Fibroblast of upper back skin (primary cell): ENCODE data around the gene FRMD4B.
A peak's percentile ranks its signal among the peaks of the same experiment; 100 is the strongest.

Experiments
- DNase-seq: peaks from one replicate; pipeline ENCODE4 v3.0.0-alpha.2; 2013

The FRMD4B gene

DNA sequence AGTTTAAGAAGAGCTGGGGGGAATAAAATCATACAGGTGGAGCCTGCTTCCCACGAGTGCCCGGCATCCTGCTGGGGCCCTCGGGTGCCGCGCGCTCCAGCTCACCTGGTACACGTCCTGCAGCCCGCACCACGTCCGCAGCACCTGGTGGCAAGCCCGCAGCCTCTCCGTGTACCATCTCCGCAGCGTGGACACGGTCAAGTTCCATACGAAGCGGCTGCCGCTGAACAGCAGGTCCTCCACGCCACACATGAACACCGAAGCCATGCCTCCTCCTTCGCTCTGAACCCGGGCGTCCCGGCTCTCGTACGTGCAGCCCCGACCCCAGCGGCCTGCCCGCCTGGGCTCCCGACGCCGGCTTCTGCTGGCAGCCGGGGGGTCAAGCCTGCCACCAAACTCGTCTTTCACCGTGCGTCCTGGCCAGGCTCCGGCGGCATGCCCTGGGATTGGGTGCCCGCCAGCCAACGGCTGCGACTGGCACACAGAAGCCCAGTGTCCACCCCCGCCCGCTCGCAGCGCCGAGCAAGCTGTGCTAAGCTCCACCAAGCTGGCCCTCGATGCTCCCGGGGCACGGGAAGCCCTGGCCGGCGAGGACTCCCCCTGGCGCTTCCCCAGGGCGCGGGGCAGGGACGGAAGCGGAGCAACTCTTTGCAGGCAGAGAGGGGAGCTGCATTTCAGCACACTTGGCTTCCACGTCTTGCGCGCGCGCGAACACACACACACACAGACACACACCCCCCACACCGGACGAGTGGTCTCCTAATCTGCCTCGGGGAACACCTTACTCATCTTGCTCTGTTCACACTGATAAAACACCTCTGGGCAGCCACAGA, at the start of gene FRMD4B:
TSS of gene FRMD4B (minus strand) at position 366 of the 833 bp plus-strand sequence. CDS start at position 267, 99 bp downstream.
- DNase-seq = peak; percentile 28

DNA sequence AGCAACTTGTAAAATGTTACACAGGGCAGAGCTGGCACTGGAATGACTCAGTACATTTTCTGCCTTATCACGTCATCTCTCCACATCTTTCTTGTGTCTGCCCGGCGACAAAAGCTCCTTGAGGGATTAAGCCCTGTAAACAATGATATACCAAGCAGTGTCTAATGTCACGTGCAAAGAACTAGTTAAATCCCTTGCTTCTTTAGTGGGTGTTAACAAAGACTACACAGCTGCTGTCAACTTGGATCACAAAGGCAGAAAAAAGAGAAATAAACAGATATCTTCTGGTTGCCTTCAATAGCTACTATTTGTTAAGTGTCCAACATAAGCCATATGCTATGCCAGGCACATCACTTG, 48.1 kb upstream of the FRMD4B start:
- peak; percentile 29 for DNase-seq

DNA sequence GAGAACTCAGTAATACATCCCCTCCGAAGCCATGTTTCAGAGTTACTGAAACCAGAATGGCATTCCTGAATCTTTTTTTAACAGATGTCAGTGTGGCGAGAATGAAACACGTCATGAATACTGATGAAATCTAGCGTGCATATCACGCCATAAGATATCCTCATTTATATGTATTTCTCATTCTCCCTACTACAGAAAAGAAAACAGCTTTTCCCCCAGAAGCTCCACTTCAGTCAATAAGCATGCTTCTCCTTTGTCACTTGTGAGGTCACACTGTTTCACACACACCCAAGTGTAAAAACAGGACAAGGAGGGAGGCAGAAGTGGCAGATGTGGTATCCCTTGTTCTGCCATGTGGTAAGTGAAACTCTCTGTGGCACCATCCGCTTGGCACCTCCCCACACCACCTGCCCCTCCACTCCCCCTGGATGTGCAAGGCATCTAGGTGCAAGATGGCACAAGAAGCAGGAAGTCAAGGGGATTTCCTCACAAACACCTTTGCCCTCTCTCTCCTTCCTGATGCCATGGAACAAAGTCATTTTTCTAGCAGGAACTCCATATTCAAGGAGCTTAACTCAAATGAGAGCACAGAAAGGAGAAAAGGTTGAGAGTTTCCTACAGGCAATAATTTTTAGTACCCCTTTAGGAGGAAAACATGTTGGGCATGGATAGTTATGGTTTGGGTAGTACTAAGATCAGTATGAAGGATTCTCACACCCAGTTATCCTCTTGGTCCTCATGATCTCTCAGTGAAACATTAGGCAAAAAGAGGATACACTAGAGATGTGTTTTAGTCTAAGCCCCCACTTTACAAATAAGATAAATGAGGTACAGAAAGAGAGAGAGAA, 47.5 kb upstream of the FRMD4B start:
- DNase-seq = peak; percentile 62

DNA sequence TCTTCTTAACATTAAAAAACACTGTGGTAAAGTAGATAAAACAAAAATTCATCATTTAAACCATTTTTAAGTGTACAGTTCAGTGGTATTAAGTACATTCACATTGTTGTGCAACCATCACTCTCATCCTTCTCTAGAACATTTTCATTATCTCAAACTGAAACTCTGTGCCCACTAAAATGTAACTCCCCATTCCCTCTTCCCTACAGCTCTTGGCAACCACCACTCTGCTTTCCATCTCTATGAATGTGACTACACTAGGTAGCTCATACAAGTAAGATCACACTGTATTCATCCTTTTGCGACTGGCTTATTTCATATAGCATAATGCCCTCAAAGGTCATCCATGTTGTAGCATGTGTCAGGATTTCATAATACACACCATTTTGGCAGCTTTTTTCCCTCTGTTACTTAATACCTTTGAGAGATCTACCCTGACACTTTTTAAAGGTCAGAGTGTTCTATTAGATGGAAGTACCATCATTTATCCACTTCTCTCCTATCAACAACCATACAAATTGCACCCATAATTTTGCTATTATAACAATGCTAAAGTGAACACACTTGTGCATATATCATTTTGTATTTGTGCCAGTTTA, 42.9 kb upstream of the FRMD4B start:
- DNase-seq = no peak

DNA sequence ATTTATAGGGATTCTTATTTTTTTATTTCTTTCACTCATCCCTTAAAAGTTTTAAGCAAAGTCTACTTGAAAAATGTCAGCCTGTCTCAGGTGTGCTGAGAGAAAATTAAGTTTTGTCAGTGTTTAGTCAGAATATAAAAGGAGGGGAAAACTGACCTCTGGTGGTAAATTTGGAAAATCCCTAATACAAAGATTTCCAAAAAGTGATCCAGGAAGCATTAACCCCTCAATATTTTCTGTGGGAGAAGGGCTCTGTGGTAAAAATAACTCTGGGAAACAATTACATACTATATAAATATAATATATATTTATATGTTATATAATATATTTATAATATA, 41.0 kb upstream of the FRMD4B start:
- DNase-seq = no peak

DNA sequence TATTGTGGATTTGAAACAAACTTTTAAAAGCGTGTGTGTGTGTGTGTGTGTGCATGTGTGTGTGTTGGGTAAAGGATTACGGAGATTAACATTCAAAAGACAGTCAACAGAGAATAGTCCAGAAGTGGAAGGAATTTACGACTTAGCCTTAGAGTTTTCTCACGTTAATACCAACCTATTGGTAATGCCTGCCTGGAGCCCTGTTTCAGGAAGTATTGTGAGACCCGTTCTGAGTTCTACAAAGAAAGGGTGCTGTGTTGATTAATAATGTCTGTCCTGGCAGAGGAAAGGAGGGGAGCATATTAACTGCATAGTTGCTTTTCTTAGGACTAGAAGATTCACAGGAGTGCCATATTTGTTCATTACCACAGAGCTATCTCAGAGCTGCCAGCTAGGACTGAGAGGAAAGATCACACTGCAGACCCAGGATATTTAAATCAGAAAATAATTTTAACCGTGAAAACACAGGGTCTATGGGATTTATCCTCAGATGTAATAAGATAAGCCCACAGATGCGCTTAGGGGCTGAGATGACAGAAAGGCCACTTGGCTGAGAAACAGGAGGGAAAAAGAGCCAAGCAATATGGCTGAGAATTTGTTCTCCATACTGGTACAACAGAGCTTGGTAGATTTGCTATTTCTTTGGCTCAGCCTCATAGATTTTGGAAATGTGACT, 40.5 kb upstream of the FRMD4B start:
- DNase-seq = no peak

DNA sequence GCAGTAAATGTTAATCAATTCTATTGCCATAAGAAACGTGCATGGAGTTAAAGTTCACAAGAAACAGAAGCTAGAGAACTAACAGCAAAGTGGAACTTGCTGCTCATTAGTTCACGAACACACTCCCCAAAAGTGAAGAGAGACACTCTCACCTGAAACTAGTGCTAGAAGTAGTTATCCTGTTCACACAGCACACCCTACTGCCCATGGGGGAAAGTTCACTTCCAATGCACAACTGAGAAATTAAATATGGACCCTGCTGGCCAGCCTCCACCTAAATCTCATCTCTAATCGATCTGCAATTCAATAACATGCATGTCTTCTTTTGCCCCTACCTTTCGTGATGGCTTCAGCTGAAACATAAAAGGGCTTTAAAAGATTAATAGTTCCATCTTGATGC, 39.4 kb upstream of the FRMD4B start:
- peak; percentile 41 for DNase-seq

DNA sequence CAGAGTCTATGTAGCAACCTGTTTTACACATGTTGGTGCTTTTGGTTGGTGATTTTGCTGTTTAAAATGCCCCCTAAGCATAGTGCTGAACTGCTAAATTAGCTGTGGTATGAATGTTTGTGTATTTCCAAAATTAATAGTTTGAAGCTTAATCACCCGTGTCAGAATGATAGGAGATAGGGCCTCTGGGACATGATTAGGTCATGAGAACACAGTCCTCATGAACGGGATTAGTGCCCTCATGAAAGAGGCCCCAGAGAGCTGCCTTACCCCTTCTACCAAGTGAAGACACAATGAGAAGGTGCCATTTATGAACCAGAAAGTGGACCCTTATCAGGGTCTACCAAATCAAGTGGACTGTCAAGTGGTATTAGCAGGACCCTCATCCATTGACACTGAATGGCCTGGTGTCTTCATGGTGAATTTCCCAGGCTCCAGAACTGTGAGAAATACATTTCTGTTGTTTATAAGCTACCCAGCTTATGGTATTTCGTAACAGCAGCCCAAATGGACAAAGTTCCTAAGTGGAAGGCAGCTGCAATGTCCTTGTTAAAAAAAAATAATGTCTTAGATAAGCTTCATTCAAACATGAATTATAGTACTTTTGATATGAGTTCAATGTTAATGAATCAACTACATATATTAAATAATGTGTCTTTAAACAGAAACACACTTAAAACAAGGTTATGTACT, 37.7 kb upstream of the FRMD4B start:
- no peak for DNase-seq

DNA sequence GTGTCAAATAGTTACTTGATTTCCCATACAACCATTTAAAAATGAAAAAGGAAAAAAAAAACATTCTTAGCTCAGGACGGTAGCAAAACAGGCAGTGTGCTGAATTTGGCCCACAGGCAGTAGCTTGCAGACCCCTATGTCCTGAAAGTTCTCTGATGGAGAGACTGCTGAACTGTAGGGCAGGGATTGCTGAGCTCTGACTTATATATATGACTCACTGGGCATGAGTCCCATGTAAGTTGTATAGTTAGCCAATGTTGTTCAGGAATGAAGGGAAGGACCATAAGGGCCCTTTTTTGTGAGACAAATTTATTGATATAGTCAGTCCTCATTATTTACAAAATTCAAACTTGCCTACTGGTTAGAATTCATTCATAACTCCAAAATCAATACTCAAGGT, 36.9 kb upstream of the FRMD4B start:
- peak; percentile 83 for DNase-seq

DNA sequence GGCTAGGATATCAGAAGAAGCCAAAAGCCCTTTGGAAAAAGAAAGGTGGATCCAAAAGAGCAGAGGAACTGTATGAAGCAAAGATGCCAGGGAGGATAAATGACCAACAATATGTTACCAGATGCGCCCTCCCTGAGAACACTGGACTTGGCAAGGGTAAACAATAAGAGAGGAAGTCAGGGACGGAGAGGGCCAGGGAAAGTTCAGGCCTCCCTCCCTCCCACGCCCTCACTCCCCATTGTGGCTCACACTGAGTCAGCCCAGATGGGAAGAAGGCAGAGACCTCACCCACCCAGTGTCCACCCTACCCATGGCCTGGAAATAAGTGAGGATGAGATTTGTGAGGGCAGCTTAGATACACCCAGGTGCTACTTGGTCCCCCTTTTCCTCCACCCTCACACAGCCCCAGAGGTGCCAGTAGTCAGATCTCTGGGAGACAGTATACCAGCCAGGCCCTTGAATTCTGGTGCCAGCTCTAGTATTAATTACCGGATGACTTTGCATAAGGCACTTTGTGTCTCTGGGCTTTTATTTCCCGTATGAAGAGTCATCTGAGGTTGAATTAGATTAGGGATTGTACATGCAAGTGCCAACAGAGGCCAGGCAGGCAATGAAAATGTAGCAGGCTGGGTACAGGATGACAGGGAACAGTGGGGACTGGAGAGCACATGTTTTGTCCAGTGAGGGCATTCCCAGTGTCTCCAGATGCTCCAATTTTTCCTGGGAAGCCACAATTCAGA, 35.1 kb upstream of the FRMD4B start:
- DNase-seq = no peak

DNA sequence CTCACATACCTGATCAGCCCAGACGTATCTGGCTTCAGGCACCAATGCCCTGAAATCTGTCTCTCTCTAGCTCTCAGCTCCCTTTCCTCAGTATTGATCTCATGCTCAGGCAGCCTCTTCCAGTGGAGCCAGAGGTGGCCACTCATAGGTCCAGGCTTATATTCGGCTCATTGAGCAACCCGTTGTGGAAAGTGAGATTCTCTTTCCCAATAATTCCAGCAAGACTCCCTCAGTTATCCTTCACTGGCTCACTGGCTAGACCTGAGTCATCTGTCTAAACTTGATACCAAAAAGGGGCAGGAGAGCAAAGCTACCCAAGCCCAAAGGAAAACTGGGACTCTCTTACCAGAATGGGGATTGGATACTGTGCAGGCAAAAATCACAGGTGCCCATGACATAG, 33.4 kb upstream of the FRMD4B start:
- DNase-seq = no peak

DNA sequence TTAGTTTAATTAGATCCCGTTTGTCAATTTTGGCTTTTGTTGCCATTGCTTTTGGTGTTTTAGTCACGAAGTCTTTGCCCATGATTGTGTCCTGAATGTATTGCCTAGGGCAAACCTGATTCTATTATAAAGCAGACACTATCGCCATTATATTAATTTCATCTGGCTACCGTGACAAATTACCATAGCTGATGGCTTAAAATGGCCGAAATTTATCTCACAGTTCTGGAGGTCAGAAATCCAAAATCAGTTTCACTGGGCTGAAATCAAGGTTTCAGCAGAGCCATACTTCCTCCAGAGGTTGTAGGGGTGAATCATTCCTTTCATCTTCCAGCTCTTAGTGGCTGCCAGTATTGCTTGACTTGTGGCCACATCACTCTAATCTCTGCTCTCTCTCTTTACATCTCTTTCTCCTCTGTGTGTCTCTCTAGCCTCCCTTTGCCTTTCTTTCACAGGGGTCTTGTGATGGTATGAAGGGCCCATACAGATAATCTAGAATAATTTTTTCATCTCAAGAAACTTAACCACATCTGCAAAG, 31.7 kb upstream of the FRMD4B start:
- DNase-seq = no peak

DNA sequence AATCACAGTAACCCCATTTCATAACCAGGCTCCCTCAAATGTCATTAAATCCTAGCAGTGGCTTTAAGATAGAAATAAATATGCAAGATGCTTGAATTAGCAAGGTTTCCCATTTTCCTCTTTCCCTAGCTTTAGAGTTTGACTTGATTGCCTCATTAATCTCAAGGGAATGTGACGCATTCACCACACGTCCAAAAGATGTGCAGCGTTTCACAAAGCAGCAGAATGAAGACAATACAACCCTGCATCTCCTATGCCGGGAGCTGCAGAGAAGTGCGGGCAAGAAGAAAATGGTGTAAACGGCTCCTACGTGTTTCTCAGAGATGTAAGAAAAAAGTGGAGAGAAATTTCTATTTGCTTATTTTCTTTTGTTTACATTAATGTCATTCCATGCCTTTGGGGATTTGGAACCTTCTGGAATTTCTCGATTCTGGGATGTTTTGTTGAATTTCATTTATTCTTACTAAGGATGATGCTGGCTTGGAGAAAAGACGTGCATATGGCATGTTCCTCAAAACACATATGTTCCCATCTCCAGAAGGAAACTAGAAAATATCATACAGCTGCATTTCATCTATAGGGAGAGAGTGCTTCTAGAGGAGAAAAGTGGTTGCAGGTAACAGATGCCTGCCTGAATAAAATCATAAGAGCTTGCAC, 27.8 kb upstream of the FRMD4B start:
- peak; percentile 27 for DNase-seq

DNA sequence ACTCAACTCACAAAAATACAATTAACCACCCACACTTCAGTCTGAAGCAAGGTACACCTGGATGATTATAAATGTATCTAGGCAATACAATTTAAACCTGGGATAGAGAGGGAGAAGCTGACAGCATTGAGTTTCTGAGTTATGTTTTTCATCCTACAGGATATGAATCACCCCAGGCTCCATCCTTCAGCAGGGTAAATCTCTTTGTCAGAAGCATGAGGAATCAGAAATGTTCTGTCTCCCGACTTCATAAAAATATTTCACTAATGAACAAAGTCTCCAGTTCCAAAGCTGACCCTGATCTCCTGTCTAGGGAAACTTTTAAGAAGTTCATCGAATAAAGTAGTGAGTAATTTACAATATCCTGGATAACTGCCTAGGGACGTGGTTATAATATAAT, 25.5 kb upstream of the FRMD4B start:
- DNase-seq = peak; percentile 87

DNA sequence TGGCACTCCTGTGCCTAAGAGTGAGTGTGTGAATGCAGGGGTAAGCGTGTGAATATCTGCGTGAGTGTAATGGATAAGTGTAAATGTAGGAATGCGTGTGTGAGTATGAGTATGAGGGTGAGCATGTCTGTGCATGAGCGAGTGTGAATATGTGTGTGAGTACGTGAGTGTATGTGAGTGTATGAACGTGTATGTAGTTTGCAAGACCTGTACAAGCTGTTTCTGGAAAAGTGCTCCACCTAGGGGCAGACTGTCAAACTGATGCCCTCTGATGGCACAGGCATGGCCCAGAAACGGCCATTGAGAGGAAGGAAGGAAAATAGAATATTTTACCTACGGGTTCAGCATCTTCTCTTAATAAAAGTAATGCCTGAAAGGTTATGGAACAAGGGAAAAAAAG, 24.4 kb upstream of the FRMD4B start:
- peak; percentile 67 for DNase-seq

DNA sequence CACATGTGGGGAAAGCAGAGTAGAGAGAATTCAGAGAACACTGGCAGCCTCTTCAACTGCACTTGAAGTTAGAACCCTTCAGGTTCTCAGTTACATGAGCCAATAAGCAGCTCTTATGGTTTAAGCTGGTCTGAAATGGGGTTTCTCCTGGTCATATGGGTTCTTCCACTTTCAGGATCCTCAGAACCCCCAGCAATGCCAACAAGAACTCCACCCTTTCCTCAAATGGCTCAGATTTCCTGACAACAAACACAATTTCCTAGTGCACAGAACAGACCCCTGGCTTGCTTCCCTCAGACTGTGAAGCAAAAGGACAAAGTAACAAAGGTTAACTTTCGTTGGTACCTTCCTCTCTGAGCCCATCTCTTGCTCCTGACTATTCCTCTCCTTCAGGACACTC, 23.9 kb upstream of the FRMD4B start:
- no peak for DNase-seq

DNA sequence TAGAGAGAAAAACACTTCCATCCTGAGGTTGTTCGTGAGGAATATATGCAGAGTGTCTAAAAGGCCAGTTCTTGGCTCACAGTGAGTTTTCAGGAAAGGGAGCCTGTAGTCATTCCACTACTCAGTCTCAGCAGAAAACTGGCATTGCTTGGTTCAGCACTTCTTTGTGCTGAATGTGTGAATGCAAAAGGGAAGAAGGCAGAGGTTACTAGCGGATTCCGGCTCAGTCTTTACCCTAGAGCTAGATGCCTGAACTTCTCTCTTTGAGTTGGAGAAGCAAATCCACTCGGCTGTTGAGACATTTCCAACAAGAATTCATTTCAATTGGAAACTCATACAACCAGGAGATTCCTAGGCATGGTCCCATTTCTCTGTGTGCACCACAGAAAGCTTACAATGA, 23.1 kb upstream of the FRMD4B start:
- DNase-seq = no peak

DNA sequence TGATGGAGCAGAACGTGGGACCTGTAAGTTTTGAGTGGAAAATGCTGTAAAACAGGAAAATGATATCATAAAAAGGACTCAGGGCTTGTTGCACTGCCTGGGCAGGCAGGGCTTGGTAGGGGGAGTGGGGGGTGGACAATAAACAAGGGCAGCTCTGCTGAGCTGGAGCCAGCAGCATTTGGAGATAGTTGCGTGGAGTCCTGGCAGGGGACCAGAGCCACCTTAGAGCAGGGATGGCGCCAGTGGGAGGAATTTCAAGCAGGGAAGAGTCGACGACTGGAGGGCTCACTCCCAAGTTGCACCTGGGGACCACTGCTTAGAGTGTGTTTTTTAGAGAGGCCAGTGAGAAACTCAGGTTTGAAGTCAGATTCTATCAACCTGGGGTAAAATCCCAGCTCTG, 22.7 kb upstream of the FRMD4B start:
- DNase-seq = no peak

DNA sequence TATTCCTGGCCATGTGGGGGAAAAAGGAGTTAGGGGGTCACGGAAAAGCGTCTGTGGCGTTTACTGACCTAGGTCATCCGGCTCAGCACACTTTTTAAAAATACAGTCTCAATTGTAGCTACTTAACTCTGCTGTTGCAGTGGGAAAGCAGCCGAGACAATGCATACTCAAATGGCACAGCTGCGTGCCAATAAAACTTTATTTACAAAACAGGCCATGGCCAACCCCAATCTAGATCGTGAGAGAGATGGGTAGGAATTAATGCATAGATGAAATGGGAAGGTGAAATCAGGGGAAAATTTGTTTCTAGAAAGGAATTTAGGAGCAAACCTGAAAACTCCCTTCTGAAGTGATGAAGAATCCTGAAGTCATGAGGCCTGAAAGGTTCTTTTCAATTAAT, 22.0 kb upstream of the FRMD4B start:
- no peak for DNase-seq

DNA sequence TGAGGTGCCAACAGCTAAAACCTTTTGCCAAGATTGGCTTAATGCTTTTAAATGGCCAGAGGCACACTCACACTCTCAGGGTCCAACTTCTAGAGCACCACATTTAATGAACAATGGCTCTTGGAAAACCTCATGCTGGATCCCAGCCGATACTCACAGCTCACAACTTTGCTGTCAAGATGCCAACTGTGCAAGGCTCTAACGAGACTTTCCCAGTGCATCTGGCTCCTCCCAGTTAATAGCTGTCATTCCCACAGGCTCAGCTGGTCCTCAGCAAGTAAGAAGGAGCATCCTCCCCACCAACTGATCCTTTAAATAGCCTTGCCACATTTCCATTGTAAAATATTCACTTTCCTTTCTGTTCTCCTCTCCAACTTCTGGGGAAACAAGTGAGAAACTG, 20.3 kb upstream of the FRMD4B start:
- peak; percentile 55 for DNase-seq

DNA sequence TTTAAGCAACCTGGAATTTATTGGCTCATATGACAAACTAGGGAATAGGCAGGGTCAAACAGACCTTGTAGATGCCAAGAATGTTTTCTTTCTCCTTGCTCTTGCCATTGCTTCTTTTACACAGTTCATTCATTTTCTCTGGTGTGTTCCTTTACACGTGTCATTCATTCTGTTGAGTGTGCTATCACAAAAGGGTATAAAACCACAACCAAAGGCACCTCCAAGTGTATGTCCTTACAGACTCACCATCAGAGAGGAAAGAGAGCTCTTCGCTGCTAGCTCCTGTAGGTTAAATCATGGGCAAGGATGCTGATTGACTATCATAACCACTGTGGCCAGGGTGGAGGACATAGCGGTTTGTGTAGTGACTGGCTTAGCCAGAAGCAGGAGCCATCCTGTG, 19.2 kb upstream of the FRMD4B start:
- no peak for DNase-seq
